ENCODE data around the gene UBA3.

- TF ChIP-seq, protein P1, sequence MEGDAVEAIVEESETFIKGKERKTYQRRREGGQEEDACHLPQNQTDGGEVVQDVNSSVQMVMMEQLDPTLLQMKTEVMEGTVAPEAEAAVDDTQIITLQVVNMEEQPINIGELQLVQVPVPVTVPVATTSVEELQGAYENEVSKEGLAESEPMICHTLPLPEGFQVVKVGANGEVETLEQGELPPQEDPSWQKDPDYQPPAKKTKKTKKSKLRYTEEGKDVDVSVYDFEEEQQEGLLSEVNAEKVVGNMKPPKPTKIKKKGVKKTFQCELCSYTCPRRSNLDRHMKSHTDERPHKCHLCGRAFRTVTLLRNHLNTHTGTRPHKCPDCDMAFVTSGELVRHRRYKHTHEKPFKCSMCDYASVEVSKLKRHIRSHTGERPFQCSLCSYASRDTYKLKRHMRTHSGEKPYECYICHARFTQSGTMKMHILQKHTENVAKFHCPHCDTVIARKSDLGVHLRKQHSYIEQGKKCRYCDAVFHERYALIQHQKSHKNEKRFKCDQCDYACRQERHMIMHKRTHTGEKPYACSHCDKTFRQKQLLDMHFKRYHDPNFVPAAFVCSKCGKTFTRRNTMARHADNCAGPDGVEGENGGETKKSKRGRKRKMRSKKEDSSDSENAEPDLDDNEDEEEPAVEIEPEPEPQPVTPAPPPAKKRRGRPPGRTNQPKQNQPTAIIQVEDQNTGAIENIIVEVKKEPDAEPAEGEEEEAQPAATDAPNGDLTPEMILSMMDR (conservative IDR thresholded peaks at IDR 0.05; ENCODE audit: low read length), result no peak
- TF ChIP-seq EZH2phosphoT487 (IDR thresholded peaks at IDR 0.05; ENCODE audit: borderline replicate concordance), result no peak
Observed at GRCh38 chr3:69122403-69122802, 42.2 kb upstream of the UBA3 start, which contains the start of gene LMOD3.
